Motor neuron (in vitro differentiated cells): ENCODE results near the gene RDH5. TPM values are rescaled to one million over a fixed set of nuclear protein-coding genes. Genes with fewer than 3 reads are reported as not detected.

ENCODE experiments used
- ATAC-seq, 8 experiments: fragments of 200-7000 bp; cut with Tn5 transposase; replicated peaks in 6 of 8; 2 replicates each; pipeline ENCODE4 v1.8.0; 2021; ENCODE audit warnings: mild to moderate bottlenecking in 8 of 8, moderate library complexity in 8 of 8
- H3K27ac ChIP-seq, 2 donors: fragments of 250-450 bp; sonication (Bioruptor Pico); 2 replicates each; pipeline ENCODE4 v1.9.0; 2021; ENCODE audit warnings: antibody characterized with exemption in 2 of 2, mild to moderate bottlenecking in 2 of 2, moderate library complexity in 1 of 2
- H3K4me1 ChIP-seq, 2 donors: fragments of 250-450 bp; sonication (Bioruptor Pico); replicated peaks in 1 of 2; 2 replicates each; pipeline ENCODE4 v1.6.1; 2021; ENCODE audit warnings: antibody characterized with exemption in 2 of 2, mild to moderate bottlenecking in 2 of 2, moderate library complexity in 1 of 2
- H3K4me3 ChIP-seq, 5 donors: fragments of 250-450 bp; sonication (Bioruptor Pico); 2 replicates each; pipeline ENCODE4 v1.9.0; 2021; ENCODE audit warnings: antibody characterized with exemption in 5 of 5, mild to moderate bottlenecking in 5 of 5, moderate library complexity in 4 of 5
- WGBS, 10 experiments: fragments of 450-650 bp; shearing (Covaris generic); methylation state at CpG; one replicate each; pipeline ENCODE4 v1.0.0; 2022; 5-methylcytosine and 5-hydroxymethylcytosine counted together
- in situ Hi-C, 9 experiments: fragments of 400-800 bp; cut with MboI; loops; one replicate each; pipeline ENCODE4 v1.15.0; 2021; ENCODE audit warnings: low sequenced_read_pairs in 9 of 9, low pct_unique_long_range_greater_than_20kb in 2 of 9; ENCODE audit not compliant: unreplicated experiment in 9 of 9
- total RNA-seq, 8 experiments: library from RNA; unstranded; fragments of 300-600 nt; gene quantifications; 2 replicates each; pipeline versions ENCODE4 v1.2.3 to v1.2.4, GENCODE V29; 2022

Gene RDH5
- total RNA-seq, 8 experiments from 2014 or later = 1.4 to 23.6 (median 3.6) TPM

GRCh38 chr12:55708695-55709233, 11.4 kb upstream of the RDH5 start:
- H3K4me1 ChIP-seq = peaks cover 13 to 14% of the 10 kb centered on the region in 2 donors
- H3K4me3 ChIP-seq = peak overlapping the region in 3 of 5 donors; percentile 49 to 65 (median 58)
- 0 to 30% (median 15%) methylated on average over 1 to 3 of the region's 3 CpGs; no CpG with 5 or more reads in 2 of the 10 experiments for WGBS, 10 experiments
- ATAC-seq = no peak
- no peak overlapping the region for H3K27ac ChIP-seq
- in situ Hi-C loops = no loop called here

GRCh38 chr12:55711786-55712553, 8.2 kb upstream of the RDH5 start:
- H3K27ac ChIP-seq = no peak overlapping the region
- 46 to 85% (median 67%) methylated on average over 1 to 4 of the region's 4 CpGs; no CpG with 5 or more reads in 5 of the 10 experiments for WGBS, 10 experiments
- ATAC-seq = no peak
- no peak overlapping the region for H3K4me3 ChIP-seq
- in situ Hi-C loops = no loop called here
- H3K4me1 ChIP-seq = peaks cover under 1 to 6% of the 10 kb centered on the region in 2 donors

GRCh38 chr12:55712700-55713415, 7.3 kb upstream of the RDH5 start:
- in situ Hi-C loops = no loop called here
- Histone ChIP-seq H3K27ac (no peak overlapping the region), H3K4me3 (no peak overlapping the region), H3K4me1 (peaks cover 0 to 9% of the 10 kb centered on the region in 2 donors)
- WGBS, 10 experiments = 0% methylated on average over 1 of the region's 1 CpG; no CpG with 5 or more reads in 9 of the 10 experiments
- no peak for ATAC-seq

DNA sequence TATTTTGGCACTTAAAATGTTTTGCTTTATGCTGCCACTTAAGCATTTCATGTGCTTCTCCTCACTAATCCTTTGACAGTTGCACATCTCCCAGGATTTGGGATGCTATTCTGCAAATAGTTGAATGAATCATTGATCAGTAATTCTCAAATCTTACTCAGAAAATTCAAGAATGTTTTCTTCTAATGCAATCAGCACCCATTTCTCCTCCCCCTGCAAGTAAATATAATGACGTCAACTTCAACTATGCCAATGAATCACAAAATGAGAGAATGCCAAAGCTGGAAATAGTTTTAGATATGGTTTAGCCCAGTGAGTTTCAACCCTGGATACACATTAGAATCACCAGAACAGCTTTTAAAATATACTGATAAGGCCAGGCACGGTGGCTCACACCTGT, 6.5 kb upstream of the RDH5 start:
- H3K4me3 ChIP-seq = no peak overlapping the region
- in situ Hi-C loops = no loop called here
- peaks cover 0 to 9% of the 10 kb centered on the region in 2 donors for H3K4me1 ChIP-seq
- no peak for ATAC-seq
- no peak overlapping the region for H3K27ac ChIP-seq
- 10 to 100% (median 70%) methylated on average over 1 to 2 of the region's 2 CpGs; no CpG with 5 or more reads in 3 of the 10 experiments for WGBS, 10 experiments

- peaks cover 0 to 9% of the 10 kb centered on the region in 2 donors for H3K4me1 ChIP-seq
- H3K4me3 ChIP-seq = peak overlapping the region; percentile 50 to 100 (median 84)
- no peak for ATAC-seq
- H3K27ac ChIP-seq = no peak overlapping the region
- in situ Hi-C loops = no loop called here
- WGBS, 10 experiments = 50 to 96% (median 77%) methylated on average over 1 to 7 of the region's 7 CpGs
These were observed 4.9 kb upstream of the RDH5 start for GRCh38 chr12:55715169-55715764.

DNA sequence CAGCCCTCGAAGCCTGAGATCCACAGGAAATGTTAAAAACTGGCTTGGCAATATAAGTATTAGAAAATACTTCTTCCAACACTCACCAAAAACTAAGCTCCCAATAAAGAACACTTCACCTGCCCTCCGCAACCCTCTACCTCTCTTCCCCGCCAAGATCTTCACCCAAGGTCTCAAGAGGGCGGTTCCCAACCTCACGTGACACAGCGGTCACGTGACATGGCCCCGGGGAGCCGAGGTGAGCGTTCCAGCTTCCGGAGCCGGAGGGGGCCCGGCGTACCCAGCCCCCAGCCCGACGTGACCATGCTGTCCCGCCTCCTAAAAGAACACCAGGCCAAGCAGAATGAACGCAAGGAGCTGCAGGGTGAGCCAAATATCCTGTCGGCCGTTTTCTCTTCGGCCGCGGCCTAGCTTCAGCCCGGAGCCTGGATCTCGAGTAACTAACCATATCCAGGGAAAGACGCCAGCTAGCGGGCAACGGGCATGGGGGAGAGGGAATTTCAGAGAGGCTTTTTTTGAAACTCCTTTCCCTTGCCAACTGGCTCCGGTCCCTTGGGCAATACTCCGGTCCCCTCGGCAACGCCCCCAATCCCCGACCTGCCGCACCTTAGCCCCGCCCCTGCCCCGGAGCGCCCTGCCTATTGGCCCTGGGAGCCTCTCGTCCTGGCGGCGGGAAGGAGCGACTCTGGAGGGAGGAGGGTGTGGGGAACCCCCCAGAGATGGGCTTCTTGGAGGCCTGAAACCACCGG, 4.2 kb upstream of the RDH5 start, which contains the start of gene BLOC1S1:
Gene BLOC1S1, plus strand, starts transcription at position 214 of the 749 bp plus-strand sequence. Its CDS starts 6 bp downstream, at position 220.
- H3K4me3 ChIP-seq = peak within 1 kb of the TSS; percentile 50 to 100 (median 84)
- ATAC-seq = peak; percentile 35 to 92 (median 88)
- peaks cover 0 to 9% of the 10 kb centered on the region in 2 donors for H3K4me1 ChIP-seq
- peak within 1 kb of the TSS; percentile 44 to 54 for H3K27ac ChIP-seq
- 0 to 17% (median 1%) methylated on average over 1 to 11 of the region's 42 CpGs; no CpG with 5 or more reads in 3 of the 10 experiments for WGBS, 10 experiments
- in situ Hi-C loops = no loop called here

- WGBS, 10 experiments = 0 to 20% (median 0%) methylated on average over 1 to 5 of the region's 13 CpGs; no CpG with 5 or more reads in 3 of the 10 experiments
- Histone ChIP-seq H3K4me3 (peak overlapping the region; percentile 50 to 100 (median 84)), H3K4me1 (peaks cover 0 to 9% of the 10 kb centered on the region in 2 donors), H3K27ac (no peak overlapping the region)
- ATAC-seq = peak in 2 of 8 experiments; percentile 1 to 3
- in situ Hi-C loops = no loop called here
These were observed 3.6 kb upstream of the RDH5 start for GRCh38 chr12:55716582-55716957.

GRCh38 chr12:55717011-55718007, 2.9 kb upstream of the RDH5 start:
- Histone ChIP-seq H3K4me1 (peaks cover 0 to 9% of the 10 kb centered on the region in 2 donors), H3K27ac (no peak overlapping the region), H3K4me3 (peak overlapping the region in 3 of 5 donors; percentile 68 to 96 (median 84))
- in situ Hi-C loops = no loop called here
- ATAC-seq = no peak
- 0 to 100% (median 37%) methylated on average over 1 to 4 of the region's 8 CpGs for WGBS, 10 experiments

GRCh38 chr12:55718015-55718414, 2.2 kb upstream of the RDH5 start:
- in situ Hi-C loops = no loop called here
- Histone ChIP-seq H3K4me1 (peaks cover 0 to 9% of the 10 kb centered on the region in 2 donors), H3K27ac (no peak overlapping the region), H3K4me3 (no peak overlapping the region)
- no peak for ATAC-seq
- 51% methylated on average over 2 of the region's 4 CpGs; no CpG with 5 or more reads in 9 of the 10 experiments for WGBS, 10 experiments

DNA sequence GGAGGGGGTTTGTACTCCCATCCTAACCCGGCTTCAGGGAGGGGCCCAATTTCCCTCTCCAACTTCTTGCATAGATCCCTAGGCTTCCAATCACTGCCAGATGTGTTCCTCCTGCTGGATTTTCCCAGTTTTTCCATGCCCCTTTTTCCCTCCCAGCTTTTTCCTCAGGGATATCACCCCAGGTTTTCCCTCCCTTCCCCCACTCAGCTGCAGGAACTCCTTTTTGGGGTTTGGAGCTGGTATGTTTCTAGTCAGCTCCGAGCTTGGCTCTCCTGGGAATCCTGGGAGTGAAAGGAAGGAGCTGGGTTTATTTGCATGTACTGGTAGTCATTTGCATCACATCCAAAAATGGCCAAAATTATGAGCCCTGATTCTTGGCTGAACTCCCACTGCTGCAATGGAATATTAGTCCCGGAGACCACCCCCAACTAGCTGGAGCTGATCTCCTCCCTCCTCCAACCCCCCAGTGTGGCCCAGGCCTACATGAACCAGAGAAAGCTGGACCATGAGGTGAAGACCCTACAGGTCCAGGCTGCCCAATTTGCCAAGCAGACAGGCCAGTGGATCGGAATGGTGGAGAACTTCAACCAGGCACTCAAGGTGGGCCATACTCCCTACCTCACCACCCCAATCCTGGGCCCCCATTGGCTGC, 1.4 kb upstream of the RDH5 start:
- ATAC-seq = no peak
- in situ Hi-C loops = no loop called here
- WGBS, 10 experiments = 0 to 100% (median 74%) methylated on average over 1 to 3 of the region's 4 CpGs; no CpG with 5 or more reads in 4 of the 10 experiments
- no peak overlapping the region for H3K27ac ChIP-seq
- H3K4me1 ChIP-seq = peaks cover 0 to 9% of the 10 kb centered on the region in 2 donors
- no peak overlapping the region for H3K4me3 ChIP-seq

- H3K27ac ChIP-seq = no peak overlapping the region
- WGBS, 10 experiments = 67 to 92% (median 80%) methylated on average over 1 to 4 of the region's 7 CpGs; no CpG with 5 or more reads in 7 of the 10 experiments
- ATAC-seq = no peak
- H3K4me1 ChIP-seq = peaks cover 0 to 9% of the 10 kb centered on the region in 2 donors
- no peak overlapping the region for H3K4me3 ChIP-seq
- in situ Hi-C loops = no loop called here
These were observed 822 bp upstream of the RDH5 start for GRCh38 chr12:55719371-55719770.
